Smooth muscle cell (in vitro differentiated cells): ENCODE data around the gene MSRB2. TPM values are rescaled to one million over a fixed set of nuclear protein-coding genes. Genes with fewer than 3 reads are reported as not detected.
"Not testable (repeated sequence)": the region's sequence is repeated elsewhere in the genome, so short reads cannot be mapped to it uniquely, and the experiment has no call there.

ENCODE experiments used
- DNase-seq: peaks from one replicate; lab custom pipeline; 2025; ENCODE audit not compliant: unreplicated experiment; lab: John Stamatoyannopoulos, UW
- H2AFZ ChIP-seq: fragments of 200-600 bp; sonication (generic); 2 replicates; pipeline ENCODE4 v1.6.0; 2016; ENCODE audit warnings: antibody characterized with exemption, low read depth, mild to moderate bottlenecking
- H3F3A ChIP-seq: fragments of 200-600 bp; sonication (generic); 2 replicates; pipeline ENCODE4 v1.6.0; 2017; ENCODE audit warnings: antibody characterized with exemption, low read depth
- H3K27ac ChIP-seq: fragments of 200-600 bp; sonication (generic); 2 replicates; pipeline ENCODE4 v1.5.1; 2016; ENCODE audit warnings: low read depth, mild to moderate bottlenecking
- H3K27me3 ChIP-seq: fragments of 200-600 bp; sonication (generic); 2 replicates; pipeline ENCODE4 v1.6.1; 2016; ENCODE audit warnings: low read depth, mild to moderate bottlenecking
- H3K36me3 ChIP-seq: fragments of 200-600 bp; sonication (generic); 2 replicates; pipeline ENCODE4 v1.5.1; 2016; ENCODE audit warnings: low read depth
- H3K4me1 ChIP-seq: fragments of 200-600 bp; sonication (generic); 2 replicates; pipeline ENCODE4 v1.5.1; 2016; ENCODE audit warnings: low read depth
- H3K4me2 ChIP-seq: fragments of 200-600 bp; sonication (generic); 2 replicates; pipeline ENCODE4 v1.6.0; 2016; ENCODE audit warnings: mild to moderate bottlenecking
- H3K4me3 ChIP-seq: fragments of 200-600 bp; sonication (generic); 2 replicates; pipeline ENCODE4 v1.5.1; 2016; ENCODE audit warnings: mild to moderate bottlenecking
- H3K79me2 ChIP-seq: fragments of 200-600 bp; sonication (generic); 2 replicates; pipeline ENCODE4 v1.6.0; 2016; ENCODE audit warnings: low read depth, mild to moderate bottlenecking
- H3K9ac ChIP-seq: fragments of 200-600 bp; sonication (generic); 2 replicates; pipeline ENCODE4 v1.6.0; 2016; ENCODE audit warnings: low read depth
- H3K9me3 ChIP-seq: fragments of 200-600 bp; sonication (generic); replicated peaks from 2 replicates; pipeline ENCODE4 v1.5.1; 2016; ENCODE audit warnings: low read depth
- H4K20me1 ChIP-seq: fragments of 200-600 bp; sonication (generic); 2 replicates; pipeline ENCODE4 v1.6.0; 2016; ENCODE audit warnings: low read depth
- CTCF ChIP-seq: fragments of 200-600 bp; sonication (generic); IDR thresholded peaks from 2 replicates; pipeline ENCODE4 v1.5.1; 2017; ENCODE audit warnings: borderline replicate concordance, mild to moderate bottlenecking, antibody characterized with exemption; ENCODE audit not compliant: insufficient read depth, poor library complexity, severe bottlenecking
- WGBS: methylation state at CpG from one replicate; pipeline ENCODE4 v1.1.7; 2016; ENCODE audit warnings: low lambda C conversion rate; 5-methylcytosine and 5-hydroxymethylcytosine counted together
- polyA plus RNA-seq: library from polyadenylated mRNA; unstranded; fragments of >200 nt; fragmentation: Nextera tagmentation; extraction: Ambion mirVana; gene quantifications from 2 replicates; pipeline ENCODE4 v1.2.1, GENCODE V29; 2016
- total RNA-seq: library from RNA; depleted of rRNA; stranded (reverse); fragments of >200 nt; gene quantifications from 2 replicates; pipeline ENCODE4 v1.2.3, GENCODE V29; 2014

The MSRB2 gene
- total and polyA plus RNA-seq, 2 experiments from 2014 or later, result 21.5 to 64.0 TPM

GRCh38 chr10:23070913-23071218 is 24.5 kb upstream of the MSRB2 start:
- no peaks in the 10 kb centered on the region for H3K79me2 ChIP-seq
- H3K4me2 ChIP-seq, result no peak overlapping the region
- no peaks in the 10 kb centered on the region for H3K36me3 ChIP-seq
- no peaks in the 10 kb centered on the region for H3K9me3 ChIP-seq
- no peak overlapping the region for H3K9ac ChIP-seq
- H2AFZ ChIP-seq, result no peak overlapping the region
- H3K4me3 ChIP-seq, result no peak overlapping the region
- no peak for TF ChIP-seq CTCF
- WGBS, result 93% methylated on average over 3 of the region's 3 CpGs
- no peaks in the 10 kb centered on the region for H4K20me1 ChIP-seq
- no peak overlapping the region for H3K27ac ChIP-seq
- no peak for DNase-seq
- H3K4me1 ChIP-seq, result no peaks in the 10 kb centered on the region
- H3F3A ChIP-seq, result no peaks in the 10 kb centered on the region
- no peaks in the 10 kb centered on the region for H3K27me3 ChIP-seq

GRCh38 chr10:23072593-23072992 is 22.8 kb upstream of the MSRB2 start:
- not testable (repeated sequence) for H3F3A ChIP-seq, H3K9ac ChIP-seq, H3K4me3 ChIP-seq, H3K79me2 ChIP-seq, H3K4me2 ChIP-seq, H2AFZ ChIP-seq, DNase-seq, H3K27ac ChIP-seq, H3K27me3 ChIP-seq, H3K36me3 ChIP-seq, H3K4me1 ChIP-seq, H4K20me1 ChIP-seq, H3K9me3 ChIP-seq
- 92% methylated on average over 3 of the region's 3 CpGs for WGBS

- H3K9ac ChIP-seq, result no peak overlapping the region
- H4K20me1 ChIP-seq, result no peaks in the 10 kb centered on the region
- H3F3A ChIP-seq, result no peaks in the 10 kb centered on the region
- H3K27me3 ChIP-seq, result no peaks in the 10 kb centered on the region
- H2AFZ ChIP-seq, result no peak overlapping the region
- no peaks in the 10 kb centered on the region for H3K4me1 ChIP-seq
- no peaks in the 10 kb centered on the region for H3K79me2 ChIP-seq
- no peaks in the 10 kb centered on the region for H3K9me3 ChIP-seq
- no peak overlapping the region for H3K4me2 ChIP-seq
- H3K4me3 ChIP-seq, result no peak overlapping the region
- no peak for TF ChIP-seq CTCF
- no peaks in the 10 kb centered on the region for H3K36me3 ChIP-seq
- WGBS, result 71% methylated on average over 3 of the region's 3 CpGs
- H3K27ac ChIP-seq, result no peak overlapping the region
- no peak for DNase-seq
These were observed 21.9 kb upstream of the MSRB2 start for GRCh38 chr10:23073527-23073926.

GRCh38 chr10:23075672-23076071 is 19.7 kb upstream of the MSRB2 start:
- no peaks in the 10 kb centered on the region for H3F3A ChIP-seq
- no peak overlapping the region for H3K9ac ChIP-seq
- no peak for DNase-seq
- H3K36me3 ChIP-seq, result no peaks in the 10 kb centered on the region
- no peak for TF ChIP-seq CTCF
- H3K9me3 ChIP-seq, result no peaks in the 10 kb centered on the region
- H3K4me3 ChIP-seq, result no peak overlapping the region
- no peak overlapping the region for H3K4me2 ChIP-seq
- H3K27ac ChIP-seq, result no peak overlapping the region
- H3K27me3 ChIP-seq, result no peaks in the 10 kb centered on the region
- 67% methylated on average over 3 of the region's 3 CpGs for WGBS
- H3K79me2 ChIP-seq, result no peaks in the 10 kb centered on the region
- no peaks in the 10 kb centered on the region for H4K20me1 ChIP-seq
- H3K4me1 ChIP-seq, result no peaks in the 10 kb centered on the region
- H2AFZ ChIP-seq, result no peak overlapping the region
